GM12875 (cell line): ENCODE results near the gene NAALADL2.

Experiments
- H3K4me3 ChIP-seq: one replicate; pipeline ENCODE4 v1.5.1; 2011; ENCODE audit warnings: low read depth, low read length, control low read depth
- TF ChIP-seq, protein P1 (sequence below): IDR thresholded peaks from 2 replicates; pipeline ENCODE4 v1.5.1; 2011; ENCODE audit warnings: low read depth, mild to moderate bottlenecking, control low read depth, inconsistent platforms, low read length, moderate library complexity, borderline replicate concordance; ENCODE audit not compliant: insufficient read depth

The NAALADL2 gene

DNA sequence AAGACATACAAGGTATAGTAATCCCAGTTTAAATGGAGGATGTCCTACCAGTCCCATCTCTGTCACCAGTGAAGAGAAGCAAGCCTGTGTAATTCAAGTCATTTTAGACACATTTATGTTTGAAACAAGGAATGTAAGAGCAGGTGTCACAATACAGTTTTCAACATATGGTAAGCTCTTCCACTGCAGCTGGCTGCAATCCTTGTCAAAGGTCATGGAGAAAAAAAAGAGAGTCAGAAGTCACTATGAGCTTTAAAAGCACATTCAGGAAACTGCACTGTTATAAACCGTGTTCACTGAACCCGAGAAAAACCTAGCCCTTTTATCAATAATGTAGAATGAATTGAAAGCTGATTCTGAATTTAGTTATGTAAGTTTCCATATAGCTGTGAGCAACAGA, 206.4 kb downstream of the NAALADL2 start:
- H3K4me3 ChIP-seq: no peak overlapping the region
- TF ChIP-seq, protein P1, sequence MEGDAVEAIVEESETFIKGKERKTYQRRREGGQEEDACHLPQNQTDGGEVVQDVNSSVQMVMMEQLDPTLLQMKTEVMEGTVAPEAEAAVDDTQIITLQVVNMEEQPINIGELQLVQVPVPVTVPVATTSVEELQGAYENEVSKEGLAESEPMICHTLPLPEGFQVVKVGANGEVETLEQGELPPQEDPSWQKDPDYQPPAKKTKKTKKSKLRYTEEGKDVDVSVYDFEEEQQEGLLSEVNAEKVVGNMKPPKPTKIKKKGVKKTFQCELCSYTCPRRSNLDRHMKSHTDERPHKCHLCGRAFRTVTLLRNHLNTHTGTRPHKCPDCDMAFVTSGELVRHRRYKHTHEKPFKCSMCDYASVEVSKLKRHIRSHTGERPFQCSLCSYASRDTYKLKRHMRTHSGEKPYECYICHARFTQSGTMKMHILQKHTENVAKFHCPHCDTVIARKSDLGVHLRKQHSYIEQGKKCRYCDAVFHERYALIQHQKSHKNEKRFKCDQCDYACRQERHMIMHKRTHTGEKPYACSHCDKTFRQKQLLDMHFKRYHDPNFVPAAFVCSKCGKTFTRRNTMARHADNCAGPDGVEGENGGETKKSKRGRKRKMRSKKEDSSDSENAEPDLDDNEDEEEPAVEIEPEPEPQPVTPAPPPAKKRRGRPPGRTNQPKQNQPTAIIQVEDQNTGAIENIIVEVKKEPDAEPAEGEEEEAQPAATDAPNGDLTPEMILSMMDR: no peak

DNA sequence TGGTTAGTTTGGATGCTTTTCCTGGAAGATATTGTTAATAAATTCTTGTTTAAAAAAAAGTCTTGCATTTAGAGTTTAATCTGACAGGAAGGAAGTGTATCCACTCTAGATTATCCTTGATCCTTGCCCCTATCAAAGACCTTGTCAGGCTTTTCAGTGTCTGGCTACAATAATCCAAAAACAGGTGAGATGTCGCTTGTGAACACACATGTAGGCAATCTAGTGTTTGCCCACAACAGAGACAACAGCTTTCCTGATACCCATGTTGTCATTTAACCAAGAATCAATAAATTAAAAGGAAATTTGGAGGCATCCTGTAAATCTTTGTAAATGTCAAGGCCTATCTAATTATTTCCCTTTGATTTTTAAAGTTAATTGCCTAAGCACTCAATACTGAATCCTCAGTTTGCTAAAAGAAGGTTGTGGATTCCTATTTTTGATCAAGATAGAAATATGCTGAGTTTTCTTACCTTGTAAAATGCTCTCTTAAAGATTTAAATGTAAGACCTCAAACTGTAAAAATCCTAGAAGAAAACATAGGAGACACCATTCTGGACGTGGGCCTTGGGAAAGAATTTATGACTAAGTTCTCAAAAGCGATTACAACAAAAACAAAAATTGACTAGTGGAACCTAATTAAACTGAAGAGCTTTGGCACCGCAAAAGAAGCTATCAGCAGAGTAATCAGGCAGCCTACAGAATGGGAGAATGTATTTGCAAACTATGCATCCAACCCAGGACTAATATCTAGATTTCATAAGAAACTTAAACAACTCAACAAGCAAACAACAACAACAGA, 207.7 kb downstream of the NAALADL2 start:
- H3K4me3 ChIP-seq: no peak overlapping the region
- TF ChIP-seq, protein P1: no peak

GRCh38 chr3:175068587-175068986, 209.5 kb downstream of the NAALADL2 start:
- TF ChIP-seq, protein P1: no peak

DNA sequence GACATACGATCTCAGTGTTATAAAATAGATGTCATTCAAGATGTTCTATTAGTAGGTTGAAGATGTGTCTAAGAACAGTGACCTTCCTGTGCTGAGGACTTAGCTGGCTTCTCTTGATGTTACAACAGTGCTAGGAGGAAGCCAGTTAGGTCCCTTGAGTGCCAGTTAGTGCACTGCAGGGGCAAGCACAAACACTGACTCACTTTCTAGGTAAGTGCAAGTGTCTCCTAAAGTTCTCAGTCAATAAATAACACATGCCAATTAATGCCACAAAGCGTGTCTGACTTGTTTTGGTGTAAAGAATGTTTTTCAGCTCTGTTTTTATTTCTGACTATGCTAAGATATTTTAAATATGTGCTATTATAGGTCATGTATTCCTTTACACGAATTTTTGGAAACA, 211.8 kb downstream of the NAALADL2 start:
- TF ChIP-seq, protein P1: no peak
- no peak overlapping the region for H3K4me3 ChIP-seq

More at GRCh38 chr3:175068587-175068986, 209.5 kb downstream of the NAALADL2 start:
- no peak overlapping the region for H3K4me3 ChIP-seq

GRCh38 chr3:175073219-175073905, 214.2 kb downstream of the NAALADL2 start:
- no peak overlapping the region for H3K4me3 ChIP-seq
- TF ChIP-seq, protein P1: no peak

GRCh38 chr3:175075269-175075668, 216.1 kb downstream of the NAALADL2 start:
- TF ChIP-seq, protein P1: no peak
- H3K4me3 ChIP-seq: no peak overlapping the region
